Measurements from ENCODE around the gene TSBP1.

Gene TSBP1

GRCh38 chr6:32397252-32397920 is 25.7 kb upstream of the TSBP1 start:
- Histone ChIP-seq H3K4me3 (replicated peaks; ENCODE audit: insufficient read depth, low read length) (no peak overlapping the region), H3K27ac (replicated peaks) (no peak overlapping the region), H3K27me3 (ENCODE audit: insufficient read depth, poor library complexity, severe bottlenecking) (peaks cover 7% of the 10 kb centered on the region)
- TF ChIP-seq POLR2AphosphoS5 (IDR thresholded peaks at IDR 0.05; ENCODE audit: low read depth), result no peak
- no peak for TF ChIP-seq SPI1 (IDR thresholded peaks at IDR 0.05; ENCODE audit: borderline replicate concordance, low read depth)
- no peak for TF ChIP-seq CTCF (IDR thresholded peaks at IDR 0.05; ENCODE audit: insufficient read depth, low read length)
- no peak for DNase-seq (ENCODE audit: low read depth in 1 of 2, low spot score in 1 of 2)

- no peak for TF ChIP-seq POLR2AphosphoS5 (IDR thresholded peaks at IDR 0.05; ENCODE audit: low read depth)
- no peak overlapping the region for H3K27ac ChIP-seq (replicated peaks)
- peaks cover 7% of the 10 kb centered on the region for H3K27me3 ChIP-seq (ENCODE audit: insufficient read depth, poor library complexity, severe bottlenecking)
- no peak overlapping the region for H3K4me3 ChIP-seq (replicated peaks; ENCODE audit: insufficient read depth, low read length)
- DNase-seq (ENCODE audit: low read depth in 1 of 2, low spot score in 1 of 2), result no peak
These were observed 24.3 kb upstream of the TSBP1 start for GRCh38 chr6:32396028-32396427.

GRCh38 chr6:32393665-32394420 is 22.1 kb upstream of the TSBP1 start:
- H3K4me3 ChIP-seq (replicated peaks; ENCODE audit: insufficient read depth, low read length), result no peak overlapping the region
- peaks cover 7% of the 10 kb centered on the region for H3K27me3 ChIP-seq (ENCODE audit: insufficient read depth, poor library complexity, severe bottlenecking)
- no peak for DNase-seq (ENCODE audit: low read depth in 1 of 2, low spot score in 1 of 2)
- no peak overlapping the region for H3K27ac ChIP-seq (replicated peaks)
- TF ChIP-seq CTCF (IDR thresholded peaks at IDR 0.05; ENCODE audit: insufficient read depth, low read length) (no peak), POLR2AphosphoS5 (IDR thresholded peaks at IDR 0.05; ENCODE audit: low read depth) (no peak), SPI1 (IDR thresholded peaks at IDR 0.05; ENCODE audit: borderline replicate concordance, low read depth) (no peak), GABPA (IDR thresholded peaks at IDR 0.05; ENCODE audit: low read depth) (no peak), REST (IDR thresholded peaks at IDR 0.05; ENCODE audit: insufficient replicate concordance, low read depth) (no peak)

- no peak for DNase-seq (ENCODE audit: low read depth in 1 of 2, low spot score in 1 of 2)
- H3K27me3 ChIP-seq (ENCODE audit: insufficient read depth, poor library complexity, severe bottlenecking), result no peaks in the 10 kb centered on the region
- H3K4me3 ChIP-seq (replicated peaks; ENCODE audit: insufficient read depth, low read length), result no peak overlapping the region
- TF ChIP-seq POLR2AphosphoS5 (IDR thresholded peaks at IDR 0.05; ENCODE audit: low read depth) (no peak), SPI1 (IDR thresholded peaks at IDR 0.05; ENCODE audit: borderline replicate concordance, low read depth) (no peak)
- no peak overlapping the region for H3K27ac ChIP-seq (replicated peaks)
These were observed 19.8 kb upstream of the TSBP1 start for GRCh38 chr6:32391505-32391904.

- Histone ChIP-seq H3K4me3 (replicated peaks; ENCODE audit: insufficient read depth, low read length) (no peak overlapping the region), H3K27me3 (ENCODE audit: insufficient read depth, poor library complexity, severe bottlenecking) (no peaks in the 10 kb centered on the region)
- TF ChIP-seq CTCF (IDR thresholded peaks at IDR 0.05; ENCODE audit: insufficient read depth, low read length), result no peak
- no peak for TF ChIP-seq REST (IDR thresholded peaks at IDR 0.05; ENCODE audit: insufficient replicate concordance, low read depth)
- no peak for TF ChIP-seq SPI1 (IDR thresholded peaks at IDR 0.05; ENCODE audit: borderline replicate concordance, low read depth)
- no peak for TF ChIP-seq POLR2AphosphoS5 (IDR thresholded peaks at IDR 0.05; ENCODE audit: low read depth)
- no peak for TF ChIP-seq GABPA (IDR thresholded peaks at IDR 0.05; ENCODE audit: low read depth)
These were observed 16.1 kb upstream of the TSBP1 start for GRCh38 chr6:32387589-32388340.

More at GRCh38 chr6:32387589-32388340, 16.1 kb upstream of the TSBP1 start:
- no peak for DNase-seq (ENCODE audit: low read depth in 1 of 2, low spot score in 1 of 2)
- no peak overlapping the region for H3K27ac ChIP-seq (replicated peaks)
